Testis (tissue), 3 donors: ENCODE measurements around the gene STX16. TPM values are rescaled to one million over a fixed set of nuclear protein-coding genes. Genes with fewer than 3 reads are reported as not detected.

Experiments used
- DNase-seq: peaks from one replicate; pipeline ENCODE4 v3.0.0-alpha.2; 2019
- H3K27ac ChIP-seq, 2 donors: fragments of 200-600 bp; sonication (generic); one replicate each; pipeline ENCODE4 v1.5.1; 2019
- H3K27me3 ChIP-seq: fragments of 200-600 bp; sonication (generic); one replicate; pipeline ENCODE4 v1.5.1; 2019
- H3K36me3 ChIP-seq: fragments of 200-600 bp; sonication (generic); one replicate; pipeline ENCODE4 v1.5.1; 2017; ENCODE audit warnings: low read depth; ENCODE audit errors: missing control alignments
- H3K4me1 ChIP-seq: fragments of 200-600 bp; sonication (generic); one replicate; pipeline ENCODE4 v1.5.1; 2019
- H3K4me3 ChIP-seq, 2 donors: fragments of 200-600 bp; sonication (generic); one replicate each; pipeline ENCODE4 v1.5.1; 2017 to 2019
- H3K9me3 ChIP-seq: fragments of 200-600 bp; sonication (generic); one replicate; pipeline ENCODE4 v1.5.1; 2017
- POLR2A ChIP-seq: fragments of 450-650 bp; IDR thresholded peaks from one replicate; pipeline ENCODE4 v1.6.1; 2017; ENCODE audit warnings: antibody characterized with exemption, mild to moderate bottlenecking, moderate library complexity
- WGBS, 2 donors: methylation state at CpG; one replicate each; pipeline ENCODE4 v1.1.5; 2018; 5-methylcytosine and 5-hydroxymethylcytosine counted together
- intact Hi-C: fragments of 100-400 bp; cut with DNase I; formaldehyde crosslinking; loops from one replicate; pipeline ENCODE4 v1.15.1; 2023; ENCODE audit warnings: low total_unique reads
- polyA plus RNA-seq: library from polyadenylated mRNA; stranded (reverse); fragments of 350-450 nt; fragmentation: Illumina TruSeq; extraction: RNeasy Lipid Tissue Mini Kit (QIAGEN cat#74804); gene quantifications from one replicate; pipeline ENCODE4 v1.2.3, GENCODE V29; 2014; ENCODE audit warnings: low read depth, low replicate concordance; ENCODE audit not compliant: insufficient read depth
- total RNA-seq, 2 donors: library from RNA; depleted of rRNA; stranded (reverse); fragments of >200 nt; gene quantifications; one replicate each; pipeline ENCODE4 v1.2.3, GENCODE V29; 2016
- TF ChIP-seq, protein P1 (sequence below), 3 experiments: fragments of 450-650 bp in 2 of 3; fragments of 200-600 bp in 1 of 3; sonication (generic) in 1 of 3; IDR thresholded peaks; one replicate each; pipeline ENCODE4 v1.5.1; 2016 to 2019; ENCODE audit warnings: antibody characterized with exemption in 3 of 3, mild to moderate bottlenecking in 2 of 3, moderate library complexity in 1 of 3

STX16 gene
- total and polyA plus RNA-seq, 3 donors from 2014 or later = 79.3 to 124 (median 107) TPM

DNA sequence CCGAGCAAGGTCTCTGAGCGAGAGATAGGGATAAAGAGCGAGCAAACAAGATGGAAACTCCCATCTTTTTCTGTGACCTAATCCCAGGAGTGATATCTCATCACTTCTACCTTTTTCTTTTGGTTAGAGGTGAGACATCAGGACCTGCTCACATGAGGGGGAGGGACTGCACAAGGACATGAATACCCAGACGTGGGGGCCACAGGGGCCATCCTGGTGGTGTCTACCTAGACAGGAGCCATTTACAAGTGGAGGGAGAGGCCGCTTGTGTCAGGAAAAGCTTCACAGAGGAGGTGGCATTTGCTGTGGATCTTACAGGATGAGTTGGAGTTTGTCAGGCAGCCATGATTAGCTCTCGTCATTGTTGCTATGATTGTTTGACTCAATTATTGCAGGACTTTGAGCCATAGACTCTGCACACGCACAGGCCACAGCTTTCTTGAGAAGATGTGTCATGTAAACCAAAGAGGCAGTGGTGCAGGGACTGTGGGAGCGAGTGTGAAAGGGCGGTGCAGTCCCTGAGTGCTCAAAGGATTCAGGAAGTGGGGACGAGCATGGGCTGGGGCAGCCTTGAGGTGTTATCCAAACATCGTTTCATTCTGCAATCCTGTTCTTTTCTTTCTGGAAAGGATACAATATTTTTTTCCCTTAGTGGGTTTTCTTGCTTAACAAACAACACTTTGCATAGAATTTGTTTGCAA is 49.2 kb downstream of the STX16 start:
- WGBS, 2 donors = 72 to 82% methylated on average over 11 of the region's 11 CpGs
- no peaks in the 10 kb centered on the region for H3K27me3 ChIP-seq
- H3K27ac ChIP-seq = peak overlapping the region in 1 of 2 donors; percentile 52
- intact Hi-C loops = no loop called here
- H3K4me3 ChIP-seq = no peak overlapping the region
- peak; percentile 37 for DNase-seq
- H3K9me3 ChIP-seq = no peaks in the 10 kb centered on the region
- H3K4me1 ChIP-seq = peaks cover 11% of the 10 kb centered on the region
- no peaks in the 10 kb centered on the region for H3K36me3 ChIP-seq
- TF ChIP-seq POLR2A = no peak
- TF ChIP-seq, protein P1, sequence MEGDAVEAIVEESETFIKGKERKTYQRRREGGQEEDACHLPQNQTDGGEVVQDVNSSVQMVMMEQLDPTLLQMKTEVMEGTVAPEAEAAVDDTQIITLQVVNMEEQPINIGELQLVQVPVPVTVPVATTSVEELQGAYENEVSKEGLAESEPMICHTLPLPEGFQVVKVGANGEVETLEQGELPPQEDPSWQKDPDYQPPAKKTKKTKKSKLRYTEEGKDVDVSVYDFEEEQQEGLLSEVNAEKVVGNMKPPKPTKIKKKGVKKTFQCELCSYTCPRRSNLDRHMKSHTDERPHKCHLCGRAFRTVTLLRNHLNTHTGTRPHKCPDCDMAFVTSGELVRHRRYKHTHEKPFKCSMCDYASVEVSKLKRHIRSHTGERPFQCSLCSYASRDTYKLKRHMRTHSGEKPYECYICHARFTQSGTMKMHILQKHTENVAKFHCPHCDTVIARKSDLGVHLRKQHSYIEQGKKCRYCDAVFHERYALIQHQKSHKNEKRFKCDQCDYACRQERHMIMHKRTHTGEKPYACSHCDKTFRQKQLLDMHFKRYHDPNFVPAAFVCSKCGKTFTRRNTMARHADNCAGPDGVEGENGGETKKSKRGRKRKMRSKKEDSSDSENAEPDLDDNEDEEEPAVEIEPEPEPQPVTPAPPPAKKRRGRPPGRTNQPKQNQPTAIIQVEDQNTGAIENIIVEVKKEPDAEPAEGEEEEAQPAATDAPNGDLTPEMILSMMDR (IDR thresholded peaks at IDR 0.05) = no peak

DNA sequence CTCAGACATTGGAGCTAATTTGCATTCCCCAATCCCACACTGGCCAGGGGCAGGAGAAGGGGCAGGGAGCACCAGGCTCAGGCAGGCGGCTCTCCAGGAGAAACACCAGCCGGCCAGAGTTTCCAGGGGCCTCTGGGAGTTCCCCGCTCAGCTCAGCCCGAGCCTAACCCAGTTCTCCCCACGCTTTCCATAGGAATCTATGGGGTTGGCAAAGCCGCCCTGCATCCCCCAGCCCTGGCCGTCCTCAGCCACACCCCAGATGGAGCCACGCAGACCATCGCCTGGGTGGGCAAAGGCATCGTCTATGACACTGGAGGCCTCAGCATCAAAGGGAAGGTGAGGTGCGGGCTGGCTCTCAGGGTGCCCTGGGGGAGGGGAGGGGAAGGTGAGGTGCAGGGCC is 49.7 kb downstream of the STX16 start:
- no peak overlapping the region for H3K4me3 ChIP-seq
- peaks cover 11% of the 10 kb centered on the region for H3K4me1 ChIP-seq
- TF ChIP-seq, protein P1 (IDR thresholded peaks at IDR 0.05) = no peak
- no peak for TF ChIP-seq POLR2A
- no peaks in the 10 kb centered on the region for H3K36me3 ChIP-seq
- no peak overlapping the region for H3K27ac ChIP-seq
- no peaks in the 10 kb centered on the region for H3K27me3 ChIP-seq
- 75 to 96% methylated on average over 3 to 11 of the region's 11 CpGs for WGBS, 2 donors
- DNase-seq = no peak
- no peaks in the 10 kb centered on the region for H3K9me3 ChIP-seq
- intact Hi-C loops = no loop called here

DNA sequence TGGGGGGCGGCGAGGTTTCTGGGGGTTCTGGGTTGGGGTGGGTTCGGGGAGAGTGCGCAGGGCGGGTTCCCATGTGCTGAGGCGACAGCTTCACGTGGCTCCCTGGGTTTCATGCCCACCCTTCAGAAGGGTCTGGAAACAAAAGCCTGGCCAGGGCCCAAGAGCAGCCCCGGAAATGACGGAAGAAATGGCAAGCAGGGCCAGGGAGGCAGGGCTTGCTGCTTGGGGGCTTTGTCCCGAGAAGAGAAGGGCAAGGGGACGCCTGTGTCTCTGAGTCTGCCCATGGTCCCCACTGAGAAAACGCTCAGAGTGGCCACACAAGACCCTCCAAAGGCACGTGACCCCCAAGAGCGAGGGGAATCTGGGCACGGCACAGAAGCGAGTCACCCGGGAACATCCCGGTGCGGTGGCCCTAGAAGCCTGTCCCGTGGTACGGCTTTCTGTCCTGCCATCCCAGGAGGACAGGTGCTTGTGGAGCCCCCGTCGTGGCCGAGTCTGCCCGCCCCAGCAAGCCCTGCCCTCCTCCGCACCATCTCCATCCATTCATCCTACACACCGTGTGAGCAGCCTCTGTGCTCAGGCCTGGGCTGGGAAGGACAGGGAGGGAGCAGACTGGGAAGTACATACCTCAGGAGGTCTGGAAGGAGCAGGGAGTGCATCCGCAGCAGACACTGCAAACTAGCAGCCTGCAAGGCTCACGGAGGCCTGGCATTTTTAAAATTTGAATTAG is 50.5 kb downstream of the STX16 start:
- TF ChIP-seq, protein P1 (IDR thresholded peaks at IDR 0.05) = no peak
- no peak for TF ChIP-seq POLR2A
- peaks cover 11% of the 10 kb centered on the region for H3K4me1 ChIP-seq
- 90 to 91% methylated on average over 25 to 29 of the region's 29 CpGs for WGBS, 2 donors

DNA sequence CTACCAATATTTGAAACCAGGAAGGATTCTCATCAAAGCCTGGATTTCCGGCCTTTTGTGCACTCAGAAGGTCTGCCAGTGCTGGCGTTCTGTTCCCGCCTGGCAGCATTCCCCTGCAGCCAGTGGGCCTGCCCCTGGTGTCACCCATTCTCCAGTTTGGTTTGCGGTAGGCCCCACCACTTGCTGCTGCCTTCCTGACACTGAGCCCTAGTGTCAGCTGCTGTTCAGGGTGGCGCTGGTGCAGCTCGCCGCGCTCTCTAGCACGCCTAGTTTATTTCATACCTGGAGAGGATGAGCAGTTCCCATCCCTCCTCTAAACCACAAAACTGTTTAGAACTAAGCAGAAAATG is 51.1 kb downstream of the STX16 start:
- H3K27ac ChIP-seq = no peak overlapping the region
- no peaks in the 10 kb centered on the region for H3K36me3 ChIP-seq
- intact Hi-C loops = no loop called here
- peaks cover 11% of the 10 kb centered on the region for H3K4me1 ChIP-seq
- no peak for TF ChIP-seq POLR2A
- TF ChIP-seq, protein P1 (IDR thresholded peaks at IDR 0.05) = no peak
- WGBS, 2 donors = 96 to 98% methylated on average over 9 of the region's 9 CpGs
- H3K4me3 ChIP-seq = no peak overlapping the region
- no peak for DNase-seq
- H3K9me3 ChIP-seq = no peaks in the 10 kb centered on the region
- H3K27me3 ChIP-seq = no peaks in the 10 kb centered on the region

More for the DNA sequence above, 50.5 kb downstream of the STX16 start:
- no peak overlapping the region for H3K4me3 ChIP-seq
- no peaks in the 10 kb centered on the region for H3K9me3 ChIP-seq
- no peak for DNase-seq
- intact Hi-C loops = no loop called here
- no peaks in the 10 kb centered on the region for H3K36me3 ChIP-seq
- no peaks in the 10 kb centered on the region for H3K27me3 ChIP-seq
- no peak overlapping the region for H3K27ac ChIP-seq
